Measurements from ENCODE around the gene ZC3H6.
"Not testable (repeated sequence)": the region's sequence is repeated elsewhere in the genome, so short reads cannot be mapped to it uniquely, and the experiment has no call there.

Gene ZC3H6

GRCh38 chr2:112332123-112332696 lies 56.8 kb downstream of the ZC3H6 start:
- DNase-seq (ENCODE audit: low spot score): no peak

GRCh38 chr2:112335600-112335999 lies 60.2 kb downstream of the ZC3H6 start:
- no peak for DNase-seq (ENCODE audit: low spot score)

- DNase-seq (ENCODE audit: low spot score): no peak
These were observed 64.6 kb downstream of the ZC3H6 start for GRCh38 chr2:112339986-112340385.

- no peak for DNase-seq (ENCODE audit: low spot score)
These were observed 65.3 kb downstream of the ZC3H6 start for GRCh38 chr2:112340475-112341267.

GRCh38 chr2:112342067-112342550 lies 66.7 kb downstream of the ZC3H6 start:
- DNase-seq (ENCODE audit: low spot score): no peak

- no peak for DNase-seq (ENCODE audit: low spot score)
These were observed 68.6 kb downstream of the ZC3H6 start for GRCh38 chr2:112343827-112344585.

GRCh38 chr2:112345030-112346027 lies 69.9 kb downstream of the ZC3H6 start:
- DNase-seq (ENCODE audit: low spot score): no peak

GRCh38 chr2:112352292-112352691 lies 76.9 kb downstream of the ZC3H6 start:
- DNase-seq (ENCODE audit: low spot score): not testable (repeated sequence)

- DNase-seq (ENCODE audit: low spot score): not testable (repeated sequence)
These were observed 77.6 kb downstream of the ZC3H6 start for GRCh38 chr2:112352809-112353603.

GRCh38 chr2:112354335-112354734 lies 78.9 kb downstream of the ZC3H6 start:
- DNase-seq (ENCODE audit: low spot score): not testable (repeated sequence)

- DNase-seq (ENCODE audit: low spot score): not testable (repeated sequence)
These were observed 84.7 kb downstream of the ZC3H6 start for GRCh38 chr2:112360055-112360454.

Measured in LoVo (cell line).